A673 (cell line): ENCODE results near the gene SP100. TPM values are rescaled to one million over a fixed set of nuclear protein-coding genes. Genes with fewer than 3 reads are reported as not detected.

Experiments used
- BruUV-seq: library from RNA; stranded (reverse); fragments of 400-500 nt; replicated peaks from 2 replicates; lab custom pipeline; 2021; lab: Mats Ljungman, UMichigan
- CTCF ChIA-PET: fragments of 300-600 bp; sonication (Branson Sonifier 250); formaldehyde crosslinking; loops from one replicate; lab custom pipeline; 2022; ENCODE audit warnings: antibody characterized with exemption; lab: Charles Lee
- POLR2A ChIA-PET: fragments of 300-600 bp; sonication (Branson Sonifier 250); formaldehyde crosslinking; loops from one replicate; lab custom pipeline; 2022; ENCODE audit warnings: antibody characterized with exemption; ENCODE audit not compliant: low non-redundant PET; lab: Charles Lee
- DNase-seq: peaks from one replicate; pipeline ENCODE4 v3.0.0-alpha.2; 2015; ENCODE audit warnings: low spot score
- H3K27ac ChIP-seq: fragments of 200-600 bp; sonication (generic); 2 replicates; pipeline ENCODE4 v1.5.1; 2016; ENCODE audit warnings: mixed run types, low read depth, mild to moderate bottlenecking, mixed read lengths, antibody characterized with exemption, low read length; ENCODE audit not compliant: poor library complexity, severe bottlenecking
- H3K27me3 ChIP-seq: fragments of 200-600 bp; sonication (generic); replicated peaks from 2 replicates; pipeline ENCODE4 v1.6.1; 2017; ENCODE audit warnings: mixed run types, low read depth, mild to moderate bottlenecking, mixed read lengths, antibody characterized with exemption, low read length; ENCODE audit not compliant: insufficient read depth, poor library complexity
- H3K36me3 ChIP-seq: fragments of 200-600 bp; sonication (generic); 2 replicates; pipeline ENCODE4 v1.6.1; 2016; ENCODE audit warnings: mixed run types, mild to moderate bottlenecking, mixed read lengths, antibody characterized with exemption, low read length; ENCODE audit not compliant: insufficient read depth, poor library complexity, severe bottlenecking
- H3K4me1 ChIP-seq: fragments of 200-600 bp; sonication (generic); 2 replicates; pipeline ENCODE4 v1.6.1; 2017; ENCODE audit warnings: mixed run types, mild to moderate bottlenecking, mixed read lengths, antibody characterized with exemption, low read length; ENCODE audit not compliant: insufficient read depth, poor library complexity, severe bottlenecking
- H3K4me3 ChIP-seq: fragments of 200-600 bp; sonication (generic); 2 replicates; pipeline ENCODE4 v1.5.1; 2016; ENCODE audit warnings: low read depth, mixed run types, mild to moderate bottlenecking, mixed read lengths, low read length; ENCODE audit not compliant: poor library complexity, severe bottlenecking
- H3K9me3 ChIP-seq: fragments of 200-600 bp; sonication (generic); 2 replicates; pipeline ENCODE4 v1.6.1; 2016; ENCODE audit warnings: mixed run types, low read depth, mild to moderate bottlenecking, mixed read lengths, antibody characterized with exemption, low read length; ENCODE audit not compliant: poor library complexity, severe bottlenecking
- EZH2 ChIP-seq: fragments of 200-600 bp; sonication (generic); IDR thresholded peaks from 2 replicates; pipeline ENCODE4 v1.6.1; 2017; ENCODE audit warnings: borderline replicate concordance, low read depth, mild to moderate bottlenecking, mixed read lengths, antibody characterized with exemption, low read length; ENCODE audit not compliant: poor library complexity, severe bottlenecking
- intact Hi-C: fragments of 100-400 bp; cut with micrococcal nuclease; formaldehyde crosslinking; loops from one replicate; pipeline ENCODE4 v1.10.0; 2022; ENCODE audit not compliant: unreplicated experiment
- total RNA-seq: library from RNA; stranded (reverse); gene quantifications from 2 replicates; pipeline ENCODE4 v1.2.3, GENCODE V29; 2021
- TF ChIP-seq, protein P1 (sequence below): fragments of 300-800, 200-600 bp; sonication (generic); conservative IDR thresholded peaks from 2 replicates; pipeline ENCODE4 v1.5.1; 2017; ENCODE audit warnings: low read depth, mild to moderate bottlenecking, antibody characterized with exemption, low read length, moderate library complexity, mixed read lengths

The SP100 gene
- total RNA-seq, 1 experiment from 2014 or later, result 2.9 TPM

DNA sequence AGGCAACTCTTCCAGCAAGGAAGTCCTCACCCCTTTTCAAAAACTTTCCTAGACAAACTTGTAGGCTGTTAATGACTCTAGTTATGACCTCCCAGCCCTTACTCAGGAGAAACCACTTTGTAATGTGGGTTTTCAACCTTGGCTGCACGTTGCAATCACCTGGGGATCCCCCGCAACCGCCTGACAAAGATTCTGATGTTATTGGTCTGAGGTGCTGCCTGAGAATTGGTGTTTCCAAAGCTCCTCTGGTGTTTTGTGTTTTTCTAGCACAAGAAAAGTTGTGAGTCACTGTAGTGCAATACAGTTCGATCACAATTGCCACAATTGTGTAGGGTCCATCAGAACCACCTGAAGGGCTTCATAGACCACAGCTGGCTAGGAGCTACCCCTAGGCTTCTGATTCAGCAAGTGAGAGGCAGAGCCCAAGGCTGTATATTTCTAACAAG, 121.6 kb downstream of the SP100 start:
- no peak for TF ChIP-seq EZH2
- TF ChIP-seq, protein P1, sequence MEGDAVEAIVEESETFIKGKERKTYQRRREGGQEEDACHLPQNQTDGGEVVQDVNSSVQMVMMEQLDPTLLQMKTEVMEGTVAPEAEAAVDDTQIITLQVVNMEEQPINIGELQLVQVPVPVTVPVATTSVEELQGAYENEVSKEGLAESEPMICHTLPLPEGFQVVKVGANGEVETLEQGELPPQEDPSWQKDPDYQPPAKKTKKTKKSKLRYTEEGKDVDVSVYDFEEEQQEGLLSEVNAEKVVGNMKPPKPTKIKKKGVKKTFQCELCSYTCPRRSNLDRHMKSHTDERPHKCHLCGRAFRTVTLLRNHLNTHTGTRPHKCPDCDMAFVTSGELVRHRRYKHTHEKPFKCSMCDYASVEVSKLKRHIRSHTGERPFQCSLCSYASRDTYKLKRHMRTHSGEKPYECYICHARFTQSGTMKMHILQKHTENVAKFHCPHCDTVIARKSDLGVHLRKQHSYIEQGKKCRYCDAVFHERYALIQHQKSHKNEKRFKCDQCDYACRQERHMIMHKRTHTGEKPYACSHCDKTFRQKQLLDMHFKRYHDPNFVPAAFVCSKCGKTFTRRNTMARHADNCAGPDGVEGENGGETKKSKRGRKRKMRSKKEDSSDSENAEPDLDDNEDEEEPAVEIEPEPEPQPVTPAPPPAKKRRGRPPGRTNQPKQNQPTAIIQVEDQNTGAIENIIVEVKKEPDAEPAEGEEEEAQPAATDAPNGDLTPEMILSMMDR, result no peak
- BruUV-seq, result no TSS peak
- ChIA-PET POLR2A (no interaction called here), CTCF (no interaction called here)
- H3K4me1 ChIP-seq, result no peaks in the 10 kb centered on the region
- no peak for DNase-seq
- no peak overlapping the region for H3K27ac ChIP-seq
- H3K4me3 ChIP-seq, result no peak overlapping the region
- H3K27me3 ChIP-seq, result no peaks in the 10 kb centered on the region
- H3K36me3 ChIP-seq, result no peaks in the 10 kb centered on the region
- intact Hi-C loops, result no loop called here
- no peaks in the 10 kb centered on the region for H3K9me3 ChIP-seq

DNA sequence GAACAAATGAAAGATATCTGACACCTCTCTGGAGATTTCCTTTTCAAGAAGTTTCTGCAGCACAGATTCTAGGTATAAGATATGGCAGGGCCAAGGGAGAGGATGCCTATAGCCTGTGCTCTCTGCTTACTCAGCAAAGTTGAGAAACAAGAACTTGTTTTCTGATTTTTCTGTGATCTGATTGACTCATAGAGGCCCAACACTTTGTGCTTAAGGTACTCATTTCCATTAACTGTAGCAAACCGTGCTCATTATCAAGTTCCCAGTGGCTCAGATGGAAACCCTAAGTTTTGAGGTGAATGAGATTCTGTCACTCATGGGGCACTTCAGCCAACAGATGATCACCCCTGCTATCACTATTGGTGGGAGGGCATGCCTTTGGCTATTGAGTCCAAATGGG, 124.3 kb downstream of the SP100 start:
- BruUV-seq, result no TSS peak
- no peaks in the 10 kb centered on the region for H3K9me3 ChIP-seq
- DNase-seq, result no peak
- CTCF ChIA-PET, result no interaction called here
- H3K36me3 ChIP-seq, result no peaks in the 10 kb centered on the region
- H3K27me3 ChIP-seq, result no peaks in the 10 kb centered on the region
- H3K4me3 ChIP-seq, result no peak overlapping the region
- TF ChIP-seq, protein P1, result no peak
- no peak for TF ChIP-seq EZH2
- no peak overlapping the region for H3K27ac ChIP-seq
- POLR2A ChIA-PET, result no interaction called here
- no peaks in the 10 kb centered on the region for H3K4me1 ChIP-seq
- intact Hi-C loops, result no loop called here

DNA sequence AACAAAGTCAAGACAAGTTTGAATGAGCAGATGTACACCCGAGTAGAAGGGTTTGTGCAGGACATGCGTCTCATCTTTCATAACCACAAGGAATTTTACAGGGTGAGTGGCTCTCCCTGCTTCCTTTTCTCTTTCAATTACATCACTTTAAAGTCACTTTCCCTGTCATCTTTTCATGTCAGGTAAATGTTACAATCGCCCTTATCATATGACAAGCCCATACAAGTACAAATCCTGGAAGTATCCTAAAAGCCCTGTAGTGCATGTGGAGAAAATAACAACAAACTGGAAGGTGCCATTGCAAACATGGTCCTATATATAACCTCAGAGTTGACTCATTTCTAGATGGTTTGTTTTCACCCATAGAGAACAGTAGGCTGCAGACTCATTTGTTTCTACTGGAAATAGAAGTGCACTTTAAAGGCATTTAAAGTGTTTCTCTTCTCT, 126.0 kb downstream of the SP100 start:
- intact Hi-C loops, result no loop called here
- H3K27ac ChIP-seq, result no peak overlapping the region
- ChIA-PET POLR2A (no interaction called here), CTCF (no interaction called here)
- no TSS peak for BruUV-seq
- no peak overlapping the region for H3K4me3 ChIP-seq
- no peak for DNase-seq
- TF ChIP-seq EZH2, result no peak
- TF ChIP-seq, protein P1, result no peak
- H3K27me3 ChIP-seq, result no peaks in the 10 kb centered on the region
- no peaks in the 10 kb centered on the region for H3K4me1 ChIP-seq
- no peaks in the 10 kb centered on the region for H3K36me3 ChIP-seq
- H3K9me3 ChIP-seq, result no peaks in the 10 kb centered on the region
